GM23248 (cell line): ENCODE data around the gene EXOC2.

Experiments
- EZH2 ChIP-seq: fragments of 200-600 bp; sonication (generic); IDR thresholded peaks from 2 replicates; pipeline ENCODE4 v1.6.1; 2018; ENCODE audit warnings: antibody characterized with exemption, mild to moderate bottlenecking; ENCODE audit not compliant: insufficient read depth, poor library complexity, severe bottlenecking
- EZH2phosphoT487 ChIP-seq: fragments of 200-600 bp; sonication (generic); IDR thresholded peaks from 2 replicates; pipeline ENCODE4 v1.6.1; 2018; ENCODE audit warnings: antibody characterized with exemption, moderate library complexity, mild to moderate bottlenecking, low read depth; ENCODE audit not compliant: insufficient read depth

GRCh38 chr6:741410-742339 lies 48.7 kb upstream of the EXOC2 start:
- TF ChIP-seq EZH2 (no peak), EZH2phosphoT487 (no peak)
